ENCODE data around the gene PSEN1.

DNA sequence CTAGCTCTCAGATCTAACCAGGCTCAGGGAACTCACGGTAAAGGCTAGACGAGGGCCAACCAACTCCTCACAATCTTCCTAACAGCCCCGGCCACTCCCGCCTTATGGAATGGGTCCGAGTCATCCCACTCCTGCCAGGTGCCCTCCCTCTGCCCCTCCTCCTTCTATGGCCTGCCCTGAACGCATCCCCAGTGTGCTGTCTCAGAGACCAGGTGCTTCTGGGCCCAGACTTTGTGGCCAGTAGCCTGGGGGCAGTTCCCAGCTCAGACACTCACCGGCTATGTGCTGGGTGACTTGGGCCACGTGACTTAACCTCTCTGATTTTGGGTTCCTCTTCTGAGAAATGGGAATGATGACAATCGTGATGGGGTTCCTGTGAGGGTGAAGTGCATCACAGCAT is 123.5 kb downstream of the PSEN1 start:
- TF ChIP-seq, protein P1, sequence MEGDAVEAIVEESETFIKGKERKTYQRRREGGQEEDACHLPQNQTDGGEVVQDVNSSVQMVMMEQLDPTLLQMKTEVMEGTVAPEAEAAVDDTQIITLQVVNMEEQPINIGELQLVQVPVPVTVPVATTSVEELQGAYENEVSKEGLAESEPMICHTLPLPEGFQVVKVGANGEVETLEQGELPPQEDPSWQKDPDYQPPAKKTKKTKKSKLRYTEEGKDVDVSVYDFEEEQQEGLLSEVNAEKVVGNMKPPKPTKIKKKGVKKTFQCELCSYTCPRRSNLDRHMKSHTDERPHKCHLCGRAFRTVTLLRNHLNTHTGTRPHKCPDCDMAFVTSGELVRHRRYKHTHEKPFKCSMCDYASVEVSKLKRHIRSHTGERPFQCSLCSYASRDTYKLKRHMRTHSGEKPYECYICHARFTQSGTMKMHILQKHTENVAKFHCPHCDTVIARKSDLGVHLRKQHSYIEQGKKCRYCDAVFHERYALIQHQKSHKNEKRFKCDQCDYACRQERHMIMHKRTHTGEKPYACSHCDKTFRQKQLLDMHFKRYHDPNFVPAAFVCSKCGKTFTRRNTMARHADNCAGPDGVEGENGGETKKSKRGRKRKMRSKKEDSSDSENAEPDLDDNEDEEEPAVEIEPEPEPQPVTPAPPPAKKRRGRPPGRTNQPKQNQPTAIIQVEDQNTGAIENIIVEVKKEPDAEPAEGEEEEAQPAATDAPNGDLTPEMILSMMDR (IDR thresholded peaks at IDR 0.05; ENCODE audit: control extremely low read depth in 1 of 3, insufficient read depth in 1 of 3, low read depth in 1 of 3, low read length in 3 of 3) = no peak
- TF ChIP-seq, protein P2, sequence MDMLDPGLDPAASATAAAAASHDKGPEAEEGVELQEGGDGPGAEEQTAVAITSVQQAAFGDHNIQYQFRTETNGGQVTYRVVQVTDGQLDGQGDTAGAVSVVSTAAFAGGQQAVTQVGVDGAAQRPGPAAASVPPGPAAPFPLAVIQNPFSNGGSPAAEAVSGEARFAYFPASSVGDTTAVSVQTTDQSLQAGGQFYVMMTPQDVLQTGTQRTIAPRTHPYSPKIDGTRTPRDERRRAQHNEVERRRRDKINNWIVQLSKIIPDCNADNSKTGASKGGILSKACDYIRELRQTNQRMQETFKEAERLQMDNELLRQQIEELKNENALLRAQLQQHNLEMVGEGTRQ (IDR thresholded peaks at IDR 0.05; ENCODE audit: low read length) = no peak
- TF ChIP-seq POLR2A (IDR thresholded peaks at IDR 0.05; ENCODE audit: control extremely low read depth in 1 of 2, low read depth in 2 of 2, low read length in 2 of 2) = no peak
- TF ChIP-seq CBX5 (IDR thresholded peaks at IDR 0.05; ENCODE audit: low read depth, low read length) = no peak
- TF ChIP-seq KDM4A (IDR thresholded peaks at IDR 0.05; ENCODE audit: low read depth, low read length, severe bottlenecking) = no peak
- TF ChIP-seq, protein P3, sequence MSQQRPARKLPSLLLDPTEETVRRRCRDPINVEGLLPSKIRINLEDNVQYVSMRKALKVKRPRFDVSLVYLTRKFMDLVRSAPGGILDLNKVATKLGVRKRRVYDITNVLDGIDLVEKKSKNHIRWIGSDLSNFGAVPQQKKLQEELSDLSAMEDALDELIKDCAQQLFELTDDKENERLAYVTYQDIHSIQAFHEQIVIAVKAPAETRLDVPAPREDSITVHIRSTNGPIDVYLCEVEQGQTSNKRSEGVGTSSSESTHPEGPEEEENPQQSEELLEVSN (IDR thresholded peaks at IDR 0.05) = no peak
- no peak for TF ChIP-seq EP300 (IDR thresholded peaks at IDR 0.05; ENCODE audit: borderline replicate concordance in 1 of 2, low read depth in 2 of 2, low read length in 2 of 2)
- TF ChIP-seq ASH2L (IDR thresholded peaks at IDR 0.05; ENCODE audit: low read length) = no peak
- no peak for TF ChIP-seq SRF (IDR thresholded peaks at IDR 0.05; ENCODE audit: low read depth, low read length)
- no peak for TF ChIP-seq SP4 (IDR thresholded peaks at IDR 0.05; ENCODE audit: low read length)
- no peak for TF ChIP-seq EZH2 (IDR thresholded peaks at IDR 0.05; ENCODE audit: low read depth, low read length, severe bottlenecking)
- no peak for TF ChIP-seq CREB1 (IDR thresholded peaks at IDR 0.05)
- TF ChIP-seq RAD21 (IDR thresholded peaks at IDR 0.05 in 1 of 2, conservative IDR thresholded peaks at IDR 0.05 in 1 of 2; ENCODE audit: low read depth in 2 of 2, low read length in 2 of 2) = no peak

All from H1 (cell line).